Body of pancreas (tissue), 4 donors: ENCODE data around the gene RNGTT. TPM values are rescaled to one million over a fixed set of nuclear protein-coding genes. Genes with fewer than 3 reads are reported as not detected.

Experiments used
- ATAC-seq: fragments of 150-250 bp; one replicate; pipeline ENCODE4 v1.9.1; 2016
- DNase-seq, 4 donors: peaks; one replicate each; pipeline ENCODE4 v3.0.0-alpha.2; 2019
- H3K27ac ChIP-seq, 4 donors: fragments of 200-600 bp; sonication (generic); 1 replicate in 3 of 4; 2 replicates in 1 of 4; pipeline versions ENCODE4 v1.5.1 to v1.6.1; 2016 to 2019; ENCODE audit warnings: mild to moderate bottlenecking in 1 of 4, mixed read lengths in 1 of 4, moderate library complexity in 1 of 4
- H3K27me3 ChIP-seq, 2 donors: fragments of 200-600 bp; sonication (generic); one replicate each; pipeline ENCODE4 v1.6.0; 2016; ENCODE audit warnings: mild to moderate bottlenecking in 1 of 2
- H3K36me3 ChIP-seq, 2 donors: fragments of 200-600 bp; sonication (generic); replicated peaks in 1 of 2; 2 replicates each; pipeline ENCODE4 v1.5.1; 2016; ENCODE audit warnings: low read depth in 2 of 2; ENCODE audit not compliant: insufficient read depth in 1 of 2
- H3K4me1 ChIP-seq: fragments of 200-600 bp; sonication (generic); one replicate; pipeline ENCODE4 v1.6.0; 2016
- H3K4me3 ChIP-seq, 2 donors: fragments of 200-600 bp; sonication (generic); 1 replicate in 1 of 2; 2 replicates in 1 of 2; pipeline ENCODE4 v1.5.1; 2016 to 2019
- H3K9me3 ChIP-seq, 3 donors: fragments of 200-600 bp; sonication (generic); 1 replicate in 2 of 3; 2 replicates in 1 of 3; pipeline ENCODE4 v1.5.1; 2016
- CTCF ChIP-seq, 7 experiments: fragments of 450-650 bp in 4 of 7; fragments of 200-600 bp in 3 of 7; sonication (generic) in 3 of 7; IDR thresholded peaks; one replicate each; pipeline ENCODE4 v1.5.1; 2016 to 2019; ENCODE audit warnings: antibody characterized with exemption in 7 of 7
- POLR2A ChIP-seq, 3 donors: fragments of 450-650 bp; IDR thresholded peaks; one replicate each; pipeline ENCODE4 v1.6.1; 2016; ENCODE audit warnings: antibody characterized with exemption in 3 of 3, mild to moderate bottlenecking in 2 of 3
- WGBS, 2 donors: methylation state at CpG; one replicate each; pipeline ENCODE4 v1.1.5; 2017; 5-methylcytosine and 5-hydroxymethylcytosine counted together
- intact Hi-C: fragments of 100-400 bp; cut with DNase I; formaldehyde crosslinking; loops from one replicate; pipeline ENCODE4 v1.15.1; 2023
- total RNA-seq, 2 donors: library from RNA; depleted of rRNA; stranded (reverse); fragments of >200 nt; gene quantifications; one replicate each; pipeline ENCODE4 v1.1.0, GENCODE V29; 2016

RNGTT gene
- total RNA-seq, 2 donors from 2014 or later = 9.9 to 15.2 TPM

- Histone ChIP-seq H3K36me3 (no peaks in the 10 kb centered on the region), H3K4me3 (no peak overlapping the region), H3K9me3 (no peaks in the 10 kb centered on the region), H3K27ac (no peak overlapping the region), H3K4me1 (no peaks in the 10 kb centered on the region), H3K27me3 (no peaks in the 10 kb centered on the region)
- 97 to 98% methylated on average over 2 of the region's 2 CpGs for WGBS, 2 donors
- DNase-seq (no peak), ATAC-seq (no peak)
- intact Hi-C loops = loop anchor here (10.0 kb wide), 1 partner anchor 930 kb away; no protein-coding TSS in a partner anchor
- TF ChIP-seq CTCF (IDR thresholded peaks at IDR 0.05) (no peak), POLR2A (IDR thresholded peaks at IDR 0.05) (no peak)
Observed at GRCh38 chr6:88865275-88865674, 98.1 kb downstream of the RNGTT start.

- no peak for ATAC-seq
- intact Hi-C loops = loop anchor here (10.0 kb wide), 1 partner anchor 930 kb away; no protein-coding TSS in a partner anchor
- no peak for DNase-seq
- TF ChIP-seq POLR2A (IDR thresholded peaks at IDR 0.05) (no peak), CTCF (IDR thresholded peaks at IDR 0.05) (no peak)
- Histone ChIP-seq H3K4me1 (no peaks in the 10 kb centered on the region), H3K27ac (no peak overlapping the region), H3K36me3 (no peaks in the 10 kb centered on the region), H3K4me3 (no peak overlapping the region), H3K27me3 (no peaks in the 10 kb centered on the region), H3K9me3 (no peaks in the 10 kb centered on the region)
Observed at GRCh38 chr6:88864359-88865054, 98.9 kb downstream of the RNGTT start.

GRCh38 chr6:88860310-88860709 lies 103.1 kb downstream of the RNGTT start:
- no peaks in the 10 kb centered on the region for H3K36me3 ChIP-seq
- H3K9me3 ChIP-seq = no peaks in the 10 kb centered on the region
- ATAC-seq (no peak), DNase-seq (no peak)
- intact Hi-C loops = loop anchor here (10.0 kb wide), 1 partner anchor 926 kb away; no protein-coding TSS in a partner anchor
- 89 to 97% methylated on average over 2 of the region's 2 CpGs for WGBS, 2 donors
- H3K27ac ChIP-seq = no peak overlapping the region
- H3K4me1 ChIP-seq = no peaks in the 10 kb centered on the region
- TF ChIP-seq CTCF (IDR thresholded peaks at IDR 0.05) (no peak), POLR2A (IDR thresholded peaks at IDR 0.05) (no peak)
- H3K27me3 ChIP-seq = no peaks in the 10 kb centered on the region
- H3K4me3 ChIP-seq = no peak overlapping the region

- intact Hi-C loops = no loop called here
Observed at GRCh38 chr6:88858455-88858854, 105.0 kb downstream of the RNGTT start.

More at GRCh38 chr6:88858455-88858854, 105.0 kb downstream of the RNGTT start:
- H3K4me1 ChIP-seq = no peaks in the 10 kb centered on the region
- H3K36me3 ChIP-seq = no peaks in the 10 kb centered on the region
- ATAC-seq (no peak), DNase-seq (no peak)
- H3K4me3 ChIP-seq = no peak overlapping the region
- no peak overlapping the region for H3K27ac ChIP-seq
- WGBS, 2 donors = 89 to 97% methylated on average over 3 of the region's 3 CpGs
- no peak for TF ChIP-seq POLR2A (IDR thresholded peaks at IDR 0.05)
- no peak for TF ChIP-seq CTCF (IDR thresholded peaks at IDR 0.05)
- no peaks in the 10 kb centered on the region for H3K27me3 ChIP-seq
- no peaks in the 10 kb centered on the region for H3K9me3 ChIP-seq
